ELR (cell line): ENCODE results near the gene FOXC1.

Experiments
- DNase-seq: peaks from one replicate; pipeline ENCODE4 v3.0.0-alpha.2; 2015; ENCODE audit warnings: low read depth

Gene FOXC1

GRCh38 chr6:1623769-1624057 is 14.0 kb downstream of the FOXC1 start:
- no peak for DNase-seq

DNA sequence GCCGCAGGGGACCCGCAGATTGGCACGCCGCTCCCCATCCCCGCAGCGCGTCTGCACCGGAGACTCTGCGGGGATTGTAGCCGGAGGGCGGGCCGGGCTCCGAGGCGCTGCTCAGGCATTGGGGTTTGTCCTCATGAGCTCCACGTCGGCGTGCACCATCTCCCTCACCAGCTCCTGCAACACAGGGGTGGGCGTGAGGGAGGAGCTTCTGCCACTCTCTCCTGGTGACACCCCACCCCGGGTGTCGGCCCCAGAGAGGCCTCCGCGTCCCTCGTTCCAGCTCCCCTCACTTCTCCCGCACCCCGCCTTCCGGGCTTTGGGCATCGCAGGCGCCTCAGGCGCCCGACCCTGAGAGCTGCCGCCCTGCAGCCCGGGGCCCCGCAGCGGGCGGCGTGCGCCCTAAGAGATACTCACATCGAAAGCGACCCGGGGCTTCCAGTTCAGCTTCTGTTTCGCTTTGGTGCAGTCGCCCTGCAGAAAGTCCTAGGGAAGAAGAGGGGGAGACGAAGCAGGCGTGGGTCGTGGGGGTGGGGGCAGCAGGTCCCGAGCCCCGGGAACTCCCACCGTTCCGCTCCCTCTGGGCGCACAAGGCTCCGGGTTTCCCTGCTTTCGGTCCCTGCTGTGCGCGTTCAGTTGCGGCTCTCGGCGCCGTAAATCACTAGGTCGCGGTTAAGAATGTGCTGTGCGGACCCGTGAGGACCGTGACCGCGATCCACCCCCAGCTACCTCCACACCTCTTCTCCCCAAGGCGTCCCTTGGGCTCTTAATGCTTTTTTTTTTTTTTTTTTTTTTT is 14.5 kb downstream of the FOXC1 start:
- no peak for DNase-seq

DNA sequence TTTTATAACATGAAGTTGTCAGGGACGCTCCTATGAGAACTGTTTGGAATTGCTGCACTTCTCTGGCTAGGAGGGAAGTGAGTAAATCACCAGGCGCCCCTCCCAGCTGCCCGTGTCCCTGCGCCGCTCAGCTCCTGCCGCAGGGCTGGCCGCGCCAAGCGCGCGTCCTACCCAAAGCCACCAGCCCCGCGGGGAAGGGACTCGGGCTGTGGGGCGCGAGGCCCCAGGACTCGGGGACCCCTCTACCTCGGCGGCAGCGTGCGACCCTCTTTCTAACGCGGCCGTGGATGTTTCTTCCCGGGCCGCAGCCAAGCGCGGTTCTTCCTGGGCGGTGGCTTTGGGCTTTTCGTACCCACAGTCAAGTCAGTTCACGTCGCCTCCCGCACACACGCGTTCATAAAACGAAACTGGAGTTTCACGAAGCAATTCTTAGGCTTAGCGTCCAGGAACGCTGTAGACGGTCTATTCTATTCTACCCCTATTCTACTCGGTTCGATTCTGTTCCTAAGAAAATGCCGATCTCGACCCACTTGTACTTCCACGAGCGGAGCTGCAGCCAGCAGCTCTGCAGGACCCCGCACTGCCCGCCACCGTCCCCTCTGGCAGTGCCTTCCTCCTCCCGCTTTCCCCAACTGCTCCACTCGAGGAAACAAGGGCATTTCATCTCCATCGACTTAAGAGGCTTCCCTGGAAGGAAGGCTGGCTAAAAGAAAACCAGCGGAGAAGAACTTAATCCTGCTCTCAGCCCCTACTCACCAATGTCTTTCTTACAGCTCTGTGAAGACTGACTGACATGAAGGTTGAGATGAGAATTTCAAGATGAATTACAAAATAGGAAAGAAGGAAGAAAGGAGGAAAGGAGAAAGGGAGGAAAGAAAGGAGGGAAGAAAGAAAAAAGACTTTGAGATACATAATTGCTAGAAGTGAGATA is 15.4 kb downstream of the FOXC1 start:
- peak; percentile 67 for DNase-seq

- no peak for DNase-seq
Observed at GRCh38 chr6:1625794-1626435, 16.2 kb downstream of the FOXC1 start.

- DNase-seq, result no peak
Observed at GRCh38 chr6:1626481-1626880, 16.8 kb downstream of the FOXC1 start.

- no peak for DNase-seq
Observed at GRCh38 chr6:1627827-1628560, 18.3 kb downstream of the FOXC1 start.

DNA sequence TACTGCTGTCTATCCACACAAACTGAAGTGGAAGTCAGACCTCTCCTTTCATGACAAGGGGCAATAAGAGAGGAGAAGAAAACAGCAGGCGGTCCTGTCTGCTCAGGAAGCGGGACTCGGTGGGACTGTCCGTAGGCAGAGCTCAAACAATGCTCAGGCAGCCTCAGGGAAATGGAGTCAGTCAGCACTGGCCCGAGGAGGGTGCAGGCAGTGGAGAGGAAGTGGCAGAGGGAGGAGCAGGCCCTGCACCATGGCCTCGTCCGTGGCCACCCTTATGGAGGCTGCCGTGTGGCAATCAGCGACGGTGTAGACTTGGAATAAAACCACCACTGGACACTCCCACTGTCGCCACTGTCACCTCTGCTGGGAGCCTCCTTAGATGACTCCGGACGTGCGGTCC is 19.6 kb downstream of the FOXC1 start:
- DNase-seq, result no peak

GRCh38 chr6:1630212-1630770 is 20.6 kb downstream of the FOXC1 start:
- DNase-seq, result no peak

- peak; percentile 27 for DNase-seq
Observed at GRCh38 chr6:1630771-1631217, 21.1 kb downstream of the FOXC1 start.

DNA sequence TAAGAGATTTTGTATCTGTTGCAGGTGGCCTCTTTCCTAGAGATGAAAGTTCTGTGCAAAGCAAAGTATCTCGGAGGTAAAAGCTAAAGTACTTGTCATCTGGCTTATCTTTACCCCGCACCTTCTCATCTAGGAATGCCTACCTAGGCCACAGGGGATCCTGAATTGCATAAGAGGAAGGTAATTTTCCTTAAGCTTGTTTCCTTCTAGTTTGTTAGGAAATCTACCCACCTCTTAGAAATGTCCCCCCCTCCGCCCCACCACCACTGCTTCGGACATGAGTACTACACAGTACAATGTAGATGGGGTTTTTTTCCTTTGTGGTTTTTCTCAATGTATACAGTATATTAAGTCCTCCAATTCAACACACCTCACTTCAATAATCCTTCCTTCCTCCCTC is 21.5 kb downstream of the FOXC1 start:
- DNase-seq, result no peak

- no peak for DNase-seq
Observed at GRCh38 chr6:1633366-1634021, 23.8 kb downstream of the FOXC1 start.

DNA sequence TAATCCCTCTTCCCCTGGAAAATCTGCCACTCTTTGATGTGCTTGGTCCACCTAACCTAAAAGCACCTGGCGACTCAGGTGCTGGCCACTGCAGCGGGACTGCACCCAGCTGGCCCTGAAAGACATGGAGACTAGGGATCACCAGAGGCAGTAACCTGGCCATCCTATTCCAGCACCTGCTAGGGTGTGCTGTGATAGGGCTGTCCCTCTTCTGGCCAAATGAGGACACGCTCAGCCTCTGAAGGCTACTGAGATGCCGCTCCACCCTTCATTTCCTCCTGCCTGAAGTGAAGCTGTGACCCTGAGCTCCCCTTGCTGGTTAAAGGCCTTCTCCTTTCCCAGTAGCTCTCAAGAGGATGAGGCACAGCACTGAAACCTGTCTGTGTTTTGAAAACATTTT is 24.4 kb downstream of the FOXC1 start:
- no peak for DNase-seq

- no peak for DNase-seq
Observed at GRCh38 chr6:1635305-1636010, 25.7 kb downstream of the FOXC1 start.

DNA sequence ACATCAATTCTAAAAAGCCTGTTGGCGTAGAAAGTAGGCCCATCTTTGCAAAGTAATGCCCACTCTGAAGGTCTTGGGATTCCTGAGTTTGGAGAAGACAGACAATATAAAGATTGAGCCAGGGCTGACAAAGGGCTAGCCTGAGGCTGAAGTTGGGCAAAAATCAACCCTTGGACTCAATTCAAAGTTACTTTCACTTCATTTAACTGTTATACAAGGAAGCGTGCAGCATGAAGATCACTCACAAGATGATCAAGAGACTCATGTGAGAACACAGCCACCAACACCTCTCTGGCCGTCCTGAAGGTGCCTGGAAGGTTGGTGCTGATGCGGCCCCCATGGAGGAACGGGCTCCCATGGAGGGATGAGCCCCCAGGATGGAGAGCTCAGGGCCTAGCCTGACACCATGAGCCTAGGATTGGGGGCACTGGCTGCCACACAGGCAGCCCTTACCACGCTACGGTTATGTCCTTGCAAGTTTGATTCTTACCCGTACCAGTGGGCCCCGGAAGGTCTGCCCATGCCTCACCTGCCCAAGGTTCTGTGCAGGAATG is 26.6 kb downstream of the FOXC1 start:
- no peak for DNase-seq

- no peak for DNase-seq
Observed at GRCh38 chr6:1636971-1637871, 27.5 kb downstream of the FOXC1 start.

- DNase-seq, result no peak
Observed at GRCh38 chr6:1639430-1639829, 29.7 kb downstream of the FOXC1 start.

DNA sequence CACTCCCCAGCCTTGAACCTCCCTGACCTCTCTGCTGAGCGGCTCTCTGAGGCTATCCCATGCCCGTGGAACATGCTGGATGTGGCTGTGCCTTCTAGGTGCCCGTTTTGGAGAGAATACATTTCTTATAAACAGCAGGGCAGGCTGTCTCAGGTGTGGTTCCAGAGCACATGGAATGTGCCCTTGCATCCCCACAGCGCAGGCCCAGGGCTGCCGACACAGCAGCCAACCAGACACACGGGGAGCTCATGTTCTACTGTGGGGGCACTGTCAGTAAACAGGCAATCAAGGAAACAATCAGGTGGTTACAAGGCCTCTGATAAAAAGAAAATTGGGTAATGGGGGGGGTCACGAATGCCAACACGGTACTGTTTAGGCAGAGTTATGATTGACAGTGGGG is 30.8 kb downstream of the FOXC1 start:
- no peak for DNase-seq

DNA sequence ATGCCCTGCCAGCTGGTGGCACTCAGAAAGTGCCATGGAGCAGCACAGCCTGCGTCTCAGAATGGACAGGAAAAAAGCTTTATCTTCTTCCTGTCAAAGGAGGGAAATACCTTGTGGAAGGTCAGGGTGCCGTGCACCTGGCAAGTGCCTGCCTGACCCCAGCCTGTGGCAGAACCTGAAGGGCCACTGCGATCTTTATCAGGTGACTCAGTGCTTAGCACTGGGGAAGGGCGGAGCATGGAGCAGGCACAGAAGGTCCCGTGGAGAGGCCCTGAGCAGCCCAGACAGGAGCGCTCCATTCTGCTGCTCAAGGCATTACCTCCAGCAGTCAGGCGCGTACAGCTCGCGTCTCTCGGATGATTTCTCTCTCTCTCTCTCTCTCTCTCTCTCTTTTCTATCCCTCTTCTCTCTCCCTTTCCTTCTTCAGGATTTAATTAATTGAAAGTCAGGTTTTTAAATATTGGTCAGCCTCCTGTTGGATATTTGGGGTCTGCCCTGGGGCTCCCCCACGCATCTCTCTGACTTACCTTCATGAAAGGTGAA is 31.7 kb downstream of the FOXC1 start:
- peak; percentile 29 for DNase-seq

GRCh38 chr6:1643111-1643510 is 33.4 kb downstream of the FOXC1 start:
- no peak for DNase-seq
